ENCODE measurements around the gene TMPRSS3. TPM values are rescaled to one million over a fixed set of nuclear protein-coding genes. Genes with fewer than 3 reads are reported as not detected.
"Not testable (repeated sequence)": the region's sequence is repeated elsewhere in the genome, so short reads cannot be mapped to it uniquely, and the experiment has no call there.

Gene TMPRSS3
- total RNA-seq, 2 experiments from 2014 or later, result 9.9 to 10.1 TPM

DNA sequence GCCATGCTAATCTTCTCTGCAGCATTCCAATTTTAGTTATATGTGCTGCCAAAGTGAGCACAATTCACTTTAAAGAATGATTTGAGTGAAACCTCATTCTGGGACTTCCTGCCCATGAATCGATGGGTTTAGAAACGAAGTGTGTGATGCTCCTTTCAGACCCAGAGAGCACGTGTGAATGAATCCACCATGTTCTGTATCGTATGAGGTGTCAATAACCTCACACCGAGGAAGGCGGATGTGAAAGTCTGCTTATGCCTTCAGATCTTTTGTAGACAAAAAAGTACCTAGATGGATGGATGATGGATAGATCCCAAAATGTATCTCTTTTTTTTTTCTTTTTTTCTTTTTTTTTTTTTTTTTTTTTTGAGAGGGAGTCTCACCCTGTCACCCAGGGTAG lies 21.7 kb upstream of the TMPRSS3 start:
- no peaks in the 10 kb centered on the region for H3K27me3 Mint-ChIP-seq (ENCODE audit: low read depth)
- ChIA-PET CTCF (no interaction called here), POLR2A (interaction anchor here (2.8 to 9.3 kb wide), 2 partner anchors 8 to 13 kb away, joined by 13 to 97 read pairs; partner anchors contain the start of gene UBASH3A)
- ATAC-seq, result no peak
- peak overlapping the region; percentile 76 for H3K27ac Mint-ChIP-seq
- H3K36me3 Mint-ChIP-seq (ENCODE audit: low read depth), result peaks cover 94% of the 10 kb centered on the region
- H3K4me1 Mint-ChIP-seq (ENCODE audit: low read depth), result peaks cover 92% of the 10 kb centered on the region
- H3K4me3 Mint-ChIP-seq, result peak overlapping the region; percentile 26
- DNase-seq, result peak; percentile 69
- H3K9me3 Mint-ChIP-seq (ENCODE audit: insufficient read depth), result peaks cover 9% of the 10 kb centered on the region

DNA sequence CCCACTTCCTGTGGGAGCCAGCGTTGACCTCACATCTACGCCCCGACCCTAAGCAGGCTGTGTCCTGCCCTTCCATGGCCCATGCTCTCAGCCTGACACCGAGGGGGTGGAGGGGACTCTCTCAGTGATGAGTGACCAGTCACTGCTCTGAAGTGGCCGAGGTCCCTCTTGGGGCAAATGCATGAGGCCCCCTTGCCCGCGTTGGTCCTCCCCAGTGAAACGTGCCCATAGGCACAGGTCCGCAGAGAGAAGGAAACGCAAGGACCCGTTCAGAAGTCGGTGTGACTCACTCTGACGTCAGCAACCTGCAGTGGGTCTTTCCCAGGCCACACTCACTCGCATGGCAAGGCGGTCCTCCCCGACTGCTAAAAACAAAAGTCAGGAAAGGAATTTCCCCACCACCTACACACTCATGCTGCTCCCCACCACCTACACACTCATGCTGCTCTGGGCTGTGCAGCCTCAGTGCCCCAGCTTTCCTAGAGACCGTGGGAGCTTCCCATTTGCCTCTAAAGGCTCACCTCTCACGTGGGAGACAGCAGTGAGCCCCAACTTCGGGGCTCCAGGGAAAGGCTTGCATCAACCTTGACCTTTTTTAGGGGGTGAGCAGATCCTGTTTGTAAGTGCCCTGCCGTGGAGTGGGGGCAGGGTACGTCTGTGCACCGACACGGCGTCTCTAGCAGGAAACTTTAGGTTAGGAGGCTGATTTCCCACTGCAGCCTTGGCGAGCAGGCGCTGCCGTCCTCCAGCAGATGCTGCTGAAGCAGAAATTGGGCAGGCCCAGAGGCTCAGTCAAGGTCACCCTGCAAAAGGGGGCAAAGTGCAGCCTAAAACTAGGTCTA lies 19.3 kb upstream of the TMPRSS3 start:
- peaks cover 75% of the 10 kb centered on the region for H3K36me3 Mint-ChIP-seq (ENCODE audit: low read depth)
- H3K27ac Mint-ChIP-seq, result peak overlapping the region; percentile 95
- no peaks in the 10 kb centered on the region for H3K27me3 Mint-ChIP-seq (ENCODE audit: low read depth)
- peaks cover 74% of the 10 kb centered on the region for H3K4me1 Mint-ChIP-seq (ENCODE audit: low read depth)
- peak; percentile 86 for ATAC-seq
- DNase-seq, result peak; percentile 89
- H3K9me3 Mint-ChIP-seq (ENCODE audit: insufficient read depth), result peaks cover 9% of the 10 kb centered on the region
- CTCF ChIA-PET, result no interaction called here
- peak overlapping the region; percentile 67 for H3K4me3 Mint-ChIP-seq
- POLR2A ChIA-PET, result interaction anchor here (1.0 to 9.3 kb wide), 3 partner anchors 10 to 22 kb away, joined by 3 to 97 read pairs (median 13); partner anchors contain the start of gene UBASH3A

DNA sequence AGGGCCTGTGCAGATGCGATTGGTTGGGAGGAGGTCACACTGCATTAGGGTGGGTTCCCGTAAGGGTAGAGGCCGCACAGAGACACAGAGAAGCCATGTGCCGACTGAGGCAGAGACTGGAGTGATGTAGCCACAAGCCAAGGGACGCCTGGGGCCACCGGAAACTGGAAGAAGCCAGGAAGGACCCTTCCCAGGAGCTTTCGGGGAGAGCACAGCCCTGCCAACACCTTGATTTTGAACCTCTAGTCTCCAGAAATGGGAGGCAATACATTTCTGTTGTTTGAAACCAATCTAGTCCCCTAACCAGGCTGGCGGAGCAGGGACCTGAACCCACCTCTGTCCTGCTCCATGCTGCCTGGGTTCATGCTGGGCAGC lies 18.7 kb upstream of the TMPRSS3 start:
- no peak for ATAC-seq
- DNase-seq, result no peak
- H3K27ac Mint-ChIP-seq, result peak overlapping the region; percentile 95
- H3K9me3 Mint-ChIP-seq (ENCODE audit: insufficient read depth), result peaks cover 8% of the 10 kb centered on the region
- ChIA-PET POLR2A (interaction anchor here (2.8 to 9.3 kb wide), 2 partner anchors 10 to 11 kb away, joined by 13 to 97 read pairs; partner anchors contain the start of gene UBASH3A), CTCF (no interaction called here)
- H3K27me3 Mint-ChIP-seq (ENCODE audit: low read depth), result no peaks in the 10 kb centered on the region
- peaks cover 69% of the 10 kb centered on the region for H3K36me3 Mint-ChIP-seq (ENCODE audit: low read depth)
- H3K4me1 Mint-ChIP-seq (ENCODE audit: low read depth), result peaks cover 73% of the 10 kb centered on the region
- H3K4me3 Mint-ChIP-seq, result peak overlapping the region; percentile 67

DNA sequence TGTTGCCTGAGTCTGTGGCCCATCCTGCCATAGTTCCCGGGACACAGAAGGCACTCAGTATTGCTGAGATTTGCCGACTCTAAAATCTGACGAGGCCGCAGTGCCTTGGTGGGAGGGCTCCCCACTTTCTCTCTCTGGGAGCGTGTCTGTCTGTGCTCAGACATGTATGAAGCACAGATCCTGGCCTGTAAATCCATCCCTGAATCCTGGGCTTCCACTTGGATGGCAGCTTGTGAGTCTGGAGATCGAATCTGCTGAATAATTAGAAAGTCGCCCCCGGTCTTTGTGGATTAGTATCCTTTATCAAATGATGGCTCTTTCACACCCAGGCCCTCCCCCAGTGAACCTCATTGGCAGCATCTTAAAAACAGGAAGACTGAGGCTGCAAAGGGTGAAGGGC lies 18.2 kb upstream of the TMPRSS3 start:
- Mint-ChIP-seq H3K27me3 (ENCODE audit: low read depth) (no peaks in the 10 kb centered on the region), H3K36me3 (ENCODE audit: low read depth) (peaks cover 64% of the 10 kb centered on the region), H3K27ac (peak overlapping the region; percentile 95), H3K9me3 (ENCODE audit: insufficient read depth) (peaks cover 4% of the 10 kb centered on the region), H3K4me3 (peak overlapping the region; percentile 10), H3K4me1 (ENCODE audit: low read depth) (peaks cover 73% of the 10 kb centered on the region)
- POLR2A ChIA-PET, result interaction anchor here (9.3 kb wide), 1 partner anchor 10 kb away, joined by 97 read pairs; the partner anchor contains the start of gene UBASH3A
- ATAC-seq (no peak), DNase-seq (no peak)
- CTCF ChIA-PET, result interaction anchor here (1.3 kb wide), 1 partner anchor 10 kb away, joined by 5 read pairs; the partner anchor contains the start of gene UBASH3A

DNA sequence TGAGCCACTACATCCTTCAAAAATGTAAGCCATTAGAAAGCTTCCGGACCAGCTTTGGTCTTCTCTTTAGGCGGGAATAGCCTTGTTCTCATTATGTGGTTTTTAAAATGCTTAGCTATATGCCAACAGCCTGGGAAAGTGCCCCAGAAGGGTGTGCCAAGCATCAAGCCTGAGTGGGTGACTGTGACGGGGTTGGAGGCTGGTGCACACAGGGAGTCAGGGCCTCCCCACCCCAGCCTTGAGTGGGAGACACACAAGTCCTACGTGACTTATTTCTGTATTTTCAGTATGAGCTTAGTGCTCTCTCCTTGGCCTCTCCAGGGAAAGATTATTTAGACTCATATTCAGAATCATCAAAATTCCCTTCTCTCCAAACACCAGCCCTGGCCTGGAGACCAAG lies 17.6 kb upstream of the TMPRSS3 start:
- DNase-seq (no peak), ATAC-seq (no peak)
- Mint-ChIP-seq H3K9me3 (ENCODE audit: insufficient read depth) (no peaks in the 10 kb centered on the region), H3K4me3 (no peak overlapping the region), H3K27ac (peak overlapping the region; percentile 95), H3K4me1 (ENCODE audit: low read depth) (peaks cover 70% of the 10 kb centered on the region), H3K36me3 (ENCODE audit: low read depth) (peaks cover 58% of the 10 kb centered on the region), H3K27me3 (ENCODE audit: low read depth) (no peaks in the 10 kb centered on the region)
- CTCF ChIA-PET, result interaction anchor here (1.3 kb wide), 1 partner anchor 9 kb away, joined by 5 read pairs; the partner anchor contains the start of gene UBASH3A
- POLR2A ChIA-PET, result interaction anchor here (0.7 to 9.3 kb wide), 4 partner anchors 9 to 35 kb away, joined by 3 to 97 read pairs (median 4); partner anchors contain the start of gene UBASH3A

- ChIA-PET CTCF (interaction anchor here (1.3 kb wide), 1 partner anchor 9 kb away, joined by 5 read pairs; the partner anchor contains the start of gene UBASH3A), POLR2A (interaction anchor here (0.7 to 9.3 kb wide), 4 partner anchors 9 to 36 kb away, joined by 3 to 97 read pairs (median 4); partner anchors contain the start of gene UBASH3A)
- H3K4me1 Mint-ChIP-seq (ENCODE audit: low read depth), result peaks cover 70% of the 10 kb centered on the region
- DNase-seq (no peak), ATAC-seq (no peak)
- no peak overlapping the region for H3K4me3 Mint-ChIP-seq
- peaks cover 57% of the 10 kb centered on the region for H3K36me3 Mint-ChIP-seq (ENCODE audit: low read depth)
- H3K27me3 Mint-ChIP-seq (ENCODE audit: low read depth), result no peaks in the 10 kb centered on the region
- no peaks in the 10 kb centered on the region for H3K9me3 Mint-ChIP-seq (ENCODE audit: insufficient read depth)
- H3K27ac Mint-ChIP-seq, result peak overlapping the region; percentile 95
Observed at GRCh38 chr21:42413093-42413492, 17.2 kb upstream of the TMPRSS3 start.

- DNase-seq, result no peak
- Mint-ChIP-seq H3K4me3 (no peak overlapping the region), H3K36me3 (ENCODE audit: low read depth) (peaks cover 58% of the 10 kb centered on the region), H3K27ac (peak overlapping the region; percentile 36), H3K9me3 (ENCODE audit: insufficient read depth) (no peaks in the 10 kb centered on the region), H3K27me3 (ENCODE audit: low read depth) (no peaks in the 10 kb centered on the region), H3K4me1 (ENCODE audit: low read depth) (peaks cover 73% of the 10 kb centered on the region)
- ChIA-PET CTCF (no interaction called here), POLR2A (interaction anchor here (1.4 kb wide), 1 partner anchor 29 kb away, joined by 4 read pairs; no protein-coding TSS in a partner anchor)
- no peak for ATAC-seq
Observed at GRCh38 chr21:42412636-42412933, 16.7 kb upstream of the TMPRSS3 start.

- ATAC-seq (no peak), DNase-seq (no peak)
- ChIA-PET CTCF (interaction anchor here (1.0 kb wide), 3 partner anchors 9 to 14 kb away, joined by 4 to 5 read pairs (median 4); no protein-coding TSS in a partner anchor), POLR2A (interaction anchor here (1.4 kb wide), 1 partner anchor 29 kb away, joined by 4 read pairs; no protein-coding TSS in a partner anchor)
- Mint-ChIP-seq H3K27ac (peak overlapping the region; percentile 36), H3K9me3 (ENCODE audit: insufficient read depth) (no peaks in the 10 kb centered on the region), H3K27me3 (ENCODE audit: low read depth) (no peaks in the 10 kb centered on the region), H3K36me3 (ENCODE audit: low read depth) (peaks cover 59% of the 10 kb centered on the region), H3K4me1 (ENCODE audit: low read depth) (peaks cover 74% of the 10 kb centered on the region), H3K4me3 (no peak overlapping the region)
Observed at GRCh38 chr21:42411891-42412635, 16.2 kb upstream of the TMPRSS3 start.

DNA sequence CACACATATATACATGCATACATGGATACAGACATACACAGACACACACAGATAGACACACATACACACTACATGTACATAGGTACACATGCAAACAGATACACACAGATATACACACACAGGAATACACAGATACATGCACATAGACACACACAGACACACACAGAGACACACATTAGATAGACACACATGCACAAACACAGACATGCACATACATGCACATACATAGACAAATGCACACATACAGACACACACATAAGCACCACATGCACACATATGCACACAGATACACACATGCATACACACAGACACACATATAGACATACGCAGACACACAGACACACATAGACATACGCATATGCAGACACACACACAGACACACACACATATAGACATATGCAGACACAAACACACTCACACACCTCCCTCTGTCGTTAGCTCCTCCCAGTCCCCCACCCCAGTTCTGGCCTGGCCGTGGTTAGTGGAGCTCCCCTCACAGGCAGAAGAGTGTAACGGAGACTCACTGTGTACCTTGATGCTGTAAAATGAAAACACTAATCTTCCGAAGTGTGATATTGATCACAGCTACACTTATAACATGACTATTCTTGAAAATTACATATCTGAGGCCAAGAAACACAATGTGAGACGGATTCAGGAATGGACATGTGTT lies 15.5 kb upstream of the TMPRSS3 start:
- H3K36me3 Mint-ChIP-seq (ENCODE audit: low read depth), result peaks cover 59% of the 10 kb centered on the region

DNA sequence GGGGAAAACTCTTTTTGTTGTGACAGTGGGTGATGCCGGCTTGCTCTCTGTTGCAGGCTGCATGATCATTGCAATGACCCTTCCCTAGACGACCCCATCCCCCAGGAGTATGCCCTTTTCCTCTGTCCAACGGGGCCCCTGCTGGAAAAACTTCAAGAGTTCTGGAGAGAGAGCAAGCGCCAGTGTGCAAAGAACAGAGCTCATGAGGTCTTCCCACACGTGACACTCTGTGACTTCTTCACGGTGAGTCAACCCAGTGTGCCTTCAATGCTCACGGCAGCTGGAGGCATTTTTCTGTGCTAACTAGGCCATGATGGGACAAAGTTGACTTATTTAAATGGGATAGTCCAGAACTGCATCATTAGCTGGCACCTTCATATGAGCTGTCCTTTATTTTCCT lies 13.5 kb upstream of the TMPRSS3 start:
- ChIA-PET CTCF (interaction anchor here (1.2 to 1.6 kb wide), 3 partner anchors 12 to 103 kb away, joined by 3 to 5 read pairs (median 4); no protein-coding TSS in a partner anchor), POLR2A (interaction anchor here (0.6 to 0.7 kb wide), 3 partner anchors 11 to 135 kb away, joined by 3 to 7 read pairs (median 4); no protein-coding TSS in a partner anchor)
- no peak for DNase-seq
- H3K9me3 Mint-ChIP-seq (ENCODE audit: insufficient read depth), result no peaks in the 10 kb centered on the region
- peaks cover 59% of the 10 kb centered on the region for H3K36me3 Mint-ChIP-seq (ENCODE audit: low read depth)
- no peak overlapping the region for H3K4me3 Mint-ChIP-seq
- peaks cover 55% of the 10 kb centered on the region for H3K4me1 Mint-ChIP-seq (ENCODE audit: low read depth)
- H3K27me3 Mint-ChIP-seq (ENCODE audit: low read depth), result no peaks in the 10 kb centered on the region
- no peak overlapping the region for H3K27ac Mint-ChIP-seq
- no peak for ATAC-seq

More for the DNA sequence above, 15.5 kb upstream of the TMPRSS3 start:
- DNase-seq (no peak), ATAC-seq (no peak)
- no peaks in the 10 kb centered on the region for H3K9me3 Mint-ChIP-seq (ENCODE audit: insufficient read depth)
- no peak overlapping the region for H3K4me3 Mint-ChIP-seq
- peaks cover 75% of the 10 kb centered on the region for H3K4me1 Mint-ChIP-seq (ENCODE audit: low read depth)
- POLR2A ChIA-PET, result no interaction called here
- CTCF ChIA-PET, result interaction anchor here (0.6 to 1.0 kb wide), 4 partner anchors 8 to 13 kb away, joined by 4 to 5 read pairs (median 4); no protein-coding TSS in a partner anchor
- no peaks in the 10 kb centered on the region for H3K27me3 Mint-ChIP-seq (ENCODE audit: low read depth)
- no peak overlapping the region for H3K27ac Mint-ChIP-seq

DNA sequence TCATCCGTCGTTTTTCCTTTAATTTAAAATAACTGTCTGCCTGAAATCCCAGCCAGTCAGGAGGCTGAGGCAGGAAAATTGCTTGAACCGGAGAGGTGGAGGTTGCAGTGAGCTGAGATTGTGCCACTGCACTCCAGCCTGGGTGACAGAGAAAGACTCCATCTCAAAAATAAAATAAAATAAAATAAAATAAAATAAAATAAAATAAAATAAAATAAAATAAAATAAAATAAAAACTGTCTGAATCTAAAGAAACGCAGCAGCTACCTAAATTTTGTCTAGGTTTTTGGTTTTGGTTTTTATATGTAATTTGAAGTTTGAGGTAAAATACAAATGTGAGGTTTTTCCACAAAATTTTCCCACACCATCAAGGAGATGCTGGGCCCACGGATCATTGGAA lies 12.9 kb upstream of the TMPRSS3 start:
- not testable (repeated sequence) for H3K27ac Mint-ChIP-seq; H3K27me3 Mint-ChIP-seq (ENCODE audit: low read depth); H3K9me3 Mint-ChIP-seq (ENCODE audit: insufficient read depth); ATAC-seq; DNase-seq; H3K4me3 Mint-ChIP-seq
- peaks cover 53% of the 10 kb centered on the region for H3K36me3 Mint-ChIP-seq (ENCODE audit: low read depth)
- ChIA-PET CTCF (interaction anchor here (1.6 kb wide), 1 partner anchor 102 kb away, joined by 3 read pairs; no protein-coding TSS in a partner anchor), POLR2A (interaction anchor here (0.6 to 1.3 kb wide), 2 partner anchors 16 to 102 kb away, joined by 4 to 7 read pairs; no protein-coding TSS in a partner anchor)
- H3K4me1 Mint-ChIP-seq (ENCODE audit: low read depth), result peaks cover 48% of the 10 kb centered on the region

Measured in activated CD8-positive, alpha-beta T cell treated with anti-CD3 and anti-CD28 coated beads, Interleukin-2, amount 10 ng/mL, durations not matched to agents 7 days and 5 days (primary cell).